ENCODE measurements around the gene TTC28.

The TTC28 gene

DNA sequence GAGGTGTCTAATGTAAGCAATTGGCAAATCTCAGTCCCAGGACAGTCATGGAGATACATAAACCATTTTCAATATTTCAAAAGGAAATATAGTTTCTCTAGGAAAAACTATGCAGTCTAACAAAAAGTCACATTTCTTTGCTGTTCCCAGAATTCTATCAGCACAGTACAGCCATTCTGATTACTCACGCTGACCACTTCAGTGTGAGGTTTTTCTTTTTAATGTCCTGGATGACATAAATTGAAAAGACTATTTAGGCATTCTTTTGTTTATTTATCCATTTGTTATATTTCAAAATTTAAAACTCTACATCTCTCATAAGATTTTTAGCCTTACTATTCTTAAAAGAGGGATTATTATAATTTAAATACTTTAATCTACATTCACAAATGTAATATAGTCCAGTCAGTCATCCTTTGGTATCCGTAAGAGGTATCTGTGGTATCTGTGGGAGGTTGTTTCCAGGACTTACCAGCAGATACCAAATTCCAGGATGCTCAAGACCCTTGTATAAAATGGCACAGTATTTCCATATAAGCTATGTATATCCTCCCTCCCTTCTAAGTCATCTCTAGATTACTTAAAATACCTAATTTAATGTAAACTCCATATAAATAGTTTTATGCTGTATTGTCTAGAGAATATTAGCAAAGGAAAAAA lies 429.5 kb downstream of the TTC28 start (continued):
- TF ChIP-seq, protein P1, sequence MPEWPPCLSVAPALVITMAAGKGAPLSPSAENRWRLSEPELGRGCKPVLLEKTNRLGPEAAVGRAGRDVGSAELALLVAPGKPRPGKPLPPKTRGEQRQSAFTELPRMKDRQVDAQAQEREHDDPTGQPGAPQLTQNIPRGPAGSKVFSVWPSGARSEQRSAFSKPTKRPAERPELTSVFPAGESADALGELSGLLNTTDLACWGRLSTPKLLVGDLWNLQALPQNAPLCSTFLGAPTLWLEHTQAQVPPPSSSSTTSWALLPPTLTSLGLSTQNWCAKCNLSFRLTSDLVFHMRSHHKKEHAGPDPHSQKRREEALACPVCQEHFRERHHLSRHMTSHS (tag by site-specific recombination; IDR thresholded peaks at IDR 0.05), result no peak
- TF ChIP-seq ZNF501 (tag by site-specific recombination; IDR thresholded peaks at IDR 0.05) (no peak), ZNF133 (tag by site-specific recombination; IDR thresholded peaks at IDR 0.05) (no peak), ZBTB7A (tag by site-specific recombination; IDR thresholded peaks at IDR 0.05; ENCODE audit: low read depth) (no peak)
- TF ChIP-seq, protein P2, sequence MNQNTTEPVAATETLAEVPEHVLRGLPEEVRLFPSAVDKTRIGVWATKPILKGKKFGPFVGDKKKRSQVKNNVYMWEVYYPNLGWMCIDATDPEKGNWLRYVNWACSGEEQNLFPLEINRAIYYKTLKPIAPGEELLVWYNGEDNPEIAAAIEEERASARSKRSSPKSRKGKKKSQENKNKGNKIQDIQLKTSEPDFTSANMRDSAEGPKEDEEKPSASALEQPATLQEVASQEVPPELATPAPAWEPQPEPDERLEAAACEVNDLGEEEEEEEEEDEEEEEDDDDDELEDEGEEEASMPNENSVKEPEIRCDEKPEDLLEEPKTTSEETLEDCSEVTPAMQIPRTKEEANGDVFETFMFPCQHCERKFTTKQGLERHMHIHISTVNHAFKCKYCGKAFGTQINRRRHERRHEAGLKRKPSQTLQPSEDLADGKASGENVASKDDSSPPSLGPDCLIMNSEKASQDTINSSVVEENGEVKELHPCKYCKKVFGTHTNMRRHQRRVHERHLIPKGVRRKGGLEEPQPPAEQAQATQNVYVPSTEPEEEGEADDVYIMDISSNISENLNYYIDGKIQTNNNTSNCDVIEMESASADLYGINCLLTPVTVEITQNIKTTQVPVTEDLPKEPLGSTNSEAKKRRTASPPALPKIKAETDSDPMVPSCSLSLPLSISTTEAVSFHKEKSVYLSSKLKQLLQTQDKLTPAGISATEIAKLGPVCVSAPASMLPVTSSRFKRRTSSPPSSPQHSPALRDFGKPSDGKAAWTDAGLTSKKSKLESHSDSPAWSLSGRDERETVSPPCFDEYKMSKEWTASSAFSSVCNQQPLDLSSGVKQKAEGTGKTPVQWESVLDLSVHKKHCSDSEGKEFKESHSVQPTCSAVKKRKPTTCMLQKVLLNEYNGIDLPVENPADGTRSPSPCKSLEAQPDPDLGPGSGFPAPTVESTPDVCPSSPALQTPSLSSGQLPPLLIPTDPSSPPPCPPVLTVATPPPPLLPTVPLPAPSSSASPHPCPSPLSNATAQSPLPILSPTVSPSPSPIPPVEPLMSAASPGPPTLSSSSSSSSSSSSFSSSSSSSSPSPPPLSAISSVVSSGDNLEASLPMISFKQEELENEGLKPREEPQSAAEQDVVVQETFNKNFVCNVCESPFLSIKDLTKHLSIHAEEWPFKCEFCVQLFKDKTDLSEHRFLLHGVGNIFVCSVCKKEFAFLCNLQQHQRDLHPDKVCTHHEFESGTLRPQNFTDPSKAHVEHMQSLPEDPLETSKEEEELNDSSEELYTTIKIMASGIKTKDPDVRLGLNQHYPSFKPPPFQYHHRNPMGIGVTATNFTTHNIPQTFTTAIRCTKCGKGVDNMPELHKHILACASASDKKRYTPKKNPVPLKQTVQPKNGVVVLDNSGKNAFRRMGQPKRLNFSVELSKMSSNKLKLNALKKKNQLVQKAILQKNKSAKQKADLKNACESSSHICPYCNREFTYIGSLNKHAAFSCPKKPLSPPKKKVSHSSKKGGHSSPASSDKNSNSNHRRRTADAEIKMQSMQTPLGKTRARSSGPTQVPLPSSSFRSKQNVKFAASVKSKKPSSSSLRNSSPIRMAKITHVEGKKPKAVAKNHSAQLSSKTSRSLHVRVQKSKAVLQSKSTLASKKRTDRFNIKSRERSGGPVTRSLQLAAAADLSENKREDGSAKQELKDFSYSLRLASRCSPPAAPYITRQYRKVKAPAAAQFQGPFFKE (tag by site-specific recombination; IDR thresholded peaks at IDR 0.05; ENCODE audit: borderline replicate concordance), result no peak
- TF ChIP-seq, protein P3, sequence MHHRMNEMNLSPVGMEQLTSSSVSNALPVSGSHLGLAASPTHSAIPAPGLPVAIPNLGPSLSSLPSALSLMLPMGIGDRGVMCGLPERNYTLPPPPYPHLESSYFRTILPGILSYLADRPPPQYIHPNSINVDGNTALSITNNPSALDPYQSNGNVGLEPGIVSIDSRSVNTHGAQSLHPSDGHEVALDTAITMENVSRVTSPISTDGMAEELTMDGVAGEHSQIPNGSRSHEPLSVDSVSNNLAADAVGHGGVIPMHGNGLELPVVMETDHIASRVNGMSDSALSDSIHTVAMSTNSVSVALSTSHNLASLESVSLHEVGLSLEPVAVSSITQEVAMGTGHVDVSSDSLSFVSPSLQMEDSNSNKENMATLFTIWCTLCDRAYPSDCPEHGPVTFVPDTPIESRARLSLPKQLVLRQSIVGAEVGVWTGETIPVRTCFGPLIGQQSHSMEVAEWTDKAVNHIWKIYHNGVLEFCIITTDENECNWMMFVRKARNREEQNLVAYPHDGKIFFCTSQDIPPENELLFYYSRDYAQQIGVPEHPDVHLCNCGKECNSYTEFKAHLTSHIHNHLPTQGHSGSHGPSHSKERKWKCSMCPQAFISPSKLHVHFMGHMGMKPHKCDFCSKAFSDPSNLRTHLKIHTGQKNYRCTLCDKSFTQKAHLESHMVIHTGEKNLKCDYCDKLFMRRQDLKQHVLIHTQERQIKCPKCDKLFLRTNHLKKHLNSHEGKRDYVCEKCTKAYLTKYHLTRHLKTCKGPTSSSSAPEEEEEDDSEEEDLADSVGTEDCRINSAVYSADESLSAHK (tag by site-specific recombination; IDR thresholded peaks at IDR 0.05), result no peak

DNA sequence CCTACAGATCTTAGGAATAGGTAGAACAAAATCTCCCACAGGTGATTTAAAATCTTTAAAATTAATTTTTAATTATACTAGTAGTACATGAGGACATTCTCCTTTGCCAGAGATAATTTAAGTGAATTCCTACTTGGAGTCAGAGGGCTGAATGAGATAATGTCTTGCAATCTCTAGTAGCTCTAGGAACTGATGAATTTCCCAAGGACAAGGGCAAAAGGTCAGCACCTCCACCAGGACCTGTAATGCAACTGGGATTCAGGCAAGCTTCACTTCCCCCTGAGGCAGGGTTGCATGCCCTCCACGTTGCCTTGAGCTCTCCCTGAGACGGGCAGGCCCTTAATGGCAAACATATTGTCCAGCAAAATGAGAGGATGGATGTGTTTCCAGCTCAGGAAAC lies 430.2 kb downstream of the TTC28 start:
- POLR2A ChIA-PET, result no interaction called here
- H3K4me3 ChIP-seq (ENCODE audit: low read depth, low read length), result no peak overlapping the region
- no peaks in the 10 kb centered on the region for H3K9me3 ChIP-seq (ENCODE audit: control insufficient read depth, insufficient read depth, low read depth, low read length)
- H3K27ac ChIP-seq (ENCODE audit: extremely low read depth, low read depth, low read length), result no peak overlapping the region
- CTCF ChIA-PET, result no interaction called here
- H3K4me1 ChIP-seq (ENCODE audit: control insufficient read depth, insufficient read depth, low read length), result peaks cover 7% of the 10 kb centered on the region
- no peaks in the 10 kb centered on the region for H3K36me3 ChIP-seq (ENCODE audit: control insufficient read depth in 2 of 2, insufficient read depth in 1 of 2, low read length in 2 of 2)
- TF ChIP-seq ZNF416 (tag by site-specific recombination; IDR thresholded peaks at IDR 0.05) (no peak), ZNF426 (tag by site-specific recombination; IDR thresholded peaks at IDR 0.05) (no peak), ZBTB21 (tag by site-specific recombination; IDR thresholded peaks at IDR 0.05) (no peak), ZNF341 (tag by site-specific recombination; IDR thresholded peaks at IDR 0.05; ENCODE audit: low read depth) (no peak), ZFHX2 (tag by site-specific recombination; conservative IDR thresholded peaks at IDR 0.05) (no peak), GFI1B (tag by site-specific recombination; IDR thresholded peaks at IDR 0.05) (no peak), ZNF391 (tag by site-specific recombination; IDR thresholded peaks at IDR 0.05; ENCODE audit: borderline replicate concordance, low read depth) (no peak), ZNF843 (tag by site-specific recombination; IDR thresholded peaks at IDR 0.05) (no peak), ZNF169 (tag by site-specific recombination; IDR thresholded peaks at IDR 0.05) (no peak), ZNF701 (tag by site-specific recombination; IDR thresholded peaks at IDR 0.05) (no peak), GLI2 (tag by site-specific recombination; IDR thresholded peaks at IDR 0.05; ENCODE audit: borderline replicate concordance, low read depth) (no peak), GLI4 (tag by site-specific recombination; IDR thresholded peaks at IDR 0.05) (no peak)
- TF ChIP-seq, protein P4, sequence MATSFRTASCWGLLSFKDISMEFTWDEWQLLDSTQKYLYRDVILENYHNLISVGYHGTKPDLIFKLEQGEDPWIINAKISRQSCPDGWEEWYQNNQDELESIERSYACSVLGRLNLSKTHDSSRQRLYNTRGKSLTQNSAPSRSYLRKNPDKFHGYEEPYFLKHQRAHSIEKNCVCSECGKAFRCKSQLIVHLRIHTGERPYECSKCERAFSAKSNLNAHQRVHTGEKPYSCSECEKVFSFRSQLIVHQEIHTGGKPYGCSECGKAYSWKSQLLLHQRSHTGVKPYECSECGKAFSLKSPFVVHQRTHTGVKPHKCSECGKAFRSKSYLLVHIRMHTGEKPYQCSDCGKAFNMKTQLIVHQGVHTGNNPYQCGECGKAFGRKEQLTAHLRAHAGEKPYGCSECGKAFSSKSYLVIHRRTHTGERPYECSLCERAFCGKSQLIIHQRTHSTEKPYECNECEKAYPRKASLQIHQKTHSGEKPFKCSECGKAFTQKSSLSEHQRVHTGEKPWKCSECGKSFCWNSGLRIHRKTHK (tag by site-specific recombination; IDR thresholded peaks at IDR 0.05), result no peak
- TF ChIP-seq, protein P5, sequence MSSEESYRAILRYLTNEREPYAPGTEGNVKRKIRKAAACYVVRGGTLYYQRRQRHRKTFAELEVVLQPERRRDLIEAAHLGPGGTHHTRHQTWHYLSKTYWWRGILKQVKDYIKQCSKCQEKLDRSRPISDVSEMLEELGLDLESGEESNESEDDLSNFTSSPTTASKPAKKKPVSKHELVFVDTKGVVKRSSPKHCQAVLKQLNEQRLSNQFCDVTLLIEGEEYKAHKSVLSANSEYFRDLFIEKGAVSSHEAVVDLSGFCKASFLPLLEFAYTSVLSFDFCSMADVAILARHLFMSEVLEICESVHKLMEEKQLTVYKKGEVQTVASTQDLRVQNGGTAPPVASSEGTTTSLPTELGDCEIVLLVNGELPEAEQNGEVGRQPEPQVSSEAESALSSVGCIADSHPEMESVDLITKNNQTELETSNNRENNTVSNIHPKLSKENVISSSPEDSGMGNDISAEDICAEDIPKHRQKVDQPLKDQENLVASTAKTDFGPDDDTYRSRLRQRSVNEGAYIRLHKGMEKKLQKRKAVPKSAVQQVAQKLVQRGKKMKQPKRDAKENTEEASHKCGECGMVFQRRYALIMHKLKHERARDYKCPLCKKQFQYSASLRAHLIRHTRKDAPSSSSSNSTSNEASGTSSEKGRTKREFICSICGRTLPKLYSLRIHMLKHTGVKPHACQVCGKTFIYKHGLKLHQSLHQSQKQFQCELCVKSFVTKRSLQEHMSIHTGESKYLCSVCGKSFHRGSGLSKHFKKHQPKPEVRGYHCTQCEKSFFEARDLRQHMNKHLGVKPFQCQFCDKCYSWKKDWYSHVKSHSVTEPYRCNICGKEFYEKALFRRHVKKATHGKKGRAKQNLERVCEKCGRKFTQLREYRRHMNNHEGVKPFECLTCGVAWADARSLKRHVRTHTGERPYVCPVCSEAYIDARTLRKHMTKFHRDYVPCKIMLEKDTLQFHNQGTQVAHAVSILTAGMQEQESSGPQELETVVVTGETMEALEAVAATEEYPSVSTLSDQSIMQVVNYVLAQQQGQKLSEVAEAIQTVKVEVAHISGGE (tag by site-specific recombination; conservative IDR thresholded peaks at IDR 0.05; ENCODE audit: low read depth), result no peak
- TF ChIP-seq, protein P6, sequence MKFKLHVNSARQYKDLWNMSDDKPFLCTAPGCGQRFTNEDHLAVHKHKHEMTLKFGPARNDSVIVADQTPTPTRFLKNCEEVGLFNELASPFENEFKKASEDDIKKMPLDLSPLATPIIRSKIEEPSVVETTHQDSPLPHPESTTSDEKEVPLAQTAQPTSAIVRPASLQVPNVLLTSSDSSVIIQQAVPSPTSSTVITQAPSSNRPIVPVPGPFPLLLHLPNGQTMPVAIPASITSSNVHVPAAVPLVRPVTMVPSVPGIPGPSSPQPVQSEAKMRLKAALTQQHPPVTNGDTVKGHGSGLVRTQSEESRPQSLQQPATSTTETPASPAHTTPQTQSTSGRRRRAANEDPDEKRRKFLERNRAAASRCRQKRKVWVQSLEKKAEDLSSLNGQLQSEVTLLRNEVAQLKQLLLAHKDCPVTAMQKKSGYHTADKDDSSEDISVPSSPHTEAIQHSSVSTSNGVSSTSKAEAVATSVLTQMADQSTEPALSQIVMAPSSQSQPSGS (tag by site-specific recombination; IDR thresholded peaks at IDR 0.05; ENCODE audit: low read depth), result no peak

Measured in HEK293 (cell line).